ENCODE measurements around the gene TMEM273. TPM values are rescaled to one million over a fixed set of nuclear protein-coding genes. Genes with fewer than 3 reads are reported as not detected.
"Not testable (repeated sequence)": the region's sequence is repeated elsewhere in the genome, so short reads cannot be mapped to it uniquely, and the experiment has no call there.

The TMEM273 gene
- total RNA-seq, 2 donors from 2014 or later = 4.3 to 9.3 TPM

DNA sequence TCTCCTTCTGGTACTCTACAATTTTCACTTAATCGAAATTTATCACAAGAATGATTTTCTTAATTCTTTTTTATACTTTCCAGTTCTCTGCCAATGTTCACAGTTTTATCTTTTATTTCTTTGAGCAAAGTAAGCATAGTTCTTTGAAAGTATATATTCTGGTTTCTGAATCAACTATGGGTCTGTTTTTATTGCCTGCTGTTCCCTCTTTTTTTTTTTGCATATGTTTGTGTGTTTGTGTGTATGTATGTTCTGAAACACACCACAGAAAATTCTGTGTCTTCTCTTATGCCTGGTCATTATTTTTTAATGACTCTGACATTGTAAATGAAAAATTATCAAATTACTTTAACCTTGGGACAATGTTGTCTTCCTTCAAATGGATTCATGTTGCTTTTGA lies 15.9 kb upstream of the TMEM273 start:
- TF ChIP-seq, protein P1, sequence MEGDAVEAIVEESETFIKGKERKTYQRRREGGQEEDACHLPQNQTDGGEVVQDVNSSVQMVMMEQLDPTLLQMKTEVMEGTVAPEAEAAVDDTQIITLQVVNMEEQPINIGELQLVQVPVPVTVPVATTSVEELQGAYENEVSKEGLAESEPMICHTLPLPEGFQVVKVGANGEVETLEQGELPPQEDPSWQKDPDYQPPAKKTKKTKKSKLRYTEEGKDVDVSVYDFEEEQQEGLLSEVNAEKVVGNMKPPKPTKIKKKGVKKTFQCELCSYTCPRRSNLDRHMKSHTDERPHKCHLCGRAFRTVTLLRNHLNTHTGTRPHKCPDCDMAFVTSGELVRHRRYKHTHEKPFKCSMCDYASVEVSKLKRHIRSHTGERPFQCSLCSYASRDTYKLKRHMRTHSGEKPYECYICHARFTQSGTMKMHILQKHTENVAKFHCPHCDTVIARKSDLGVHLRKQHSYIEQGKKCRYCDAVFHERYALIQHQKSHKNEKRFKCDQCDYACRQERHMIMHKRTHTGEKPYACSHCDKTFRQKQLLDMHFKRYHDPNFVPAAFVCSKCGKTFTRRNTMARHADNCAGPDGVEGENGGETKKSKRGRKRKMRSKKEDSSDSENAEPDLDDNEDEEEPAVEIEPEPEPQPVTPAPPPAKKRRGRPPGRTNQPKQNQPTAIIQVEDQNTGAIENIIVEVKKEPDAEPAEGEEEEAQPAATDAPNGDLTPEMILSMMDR (IDR thresholded peaks at IDR 0.05) = no peak
- TF ChIP-seq POLR2A (IDR thresholded peaks at IDR 0.05) = no peak
- Histone ChIP-seq H3K4me1 (no peaks in the 10 kb centered on the region), H3K27me3 (no peaks in the 10 kb centered on the region), H3K27ac (no peak overlapping the region), H3K9me3 (no peaks in the 10 kb centered on the region), H3K4me3 (no peak overlapping the region), H3K36me3 (replicated peaks in 1 of 2; ENCODE audit: insufficient read depth in 1 of 2, low read depth in 2 of 2) (no peaks in the 10 kb centered on the region)
- intact Hi-C loops (cut with DNase I) = no loop called here
- WGBS, 2 donors = 37 to 56% methylated on average over 1 of the region's 1 CpG
- no peak for ATAC-seq
- no peak for DNase-seq

DNA sequence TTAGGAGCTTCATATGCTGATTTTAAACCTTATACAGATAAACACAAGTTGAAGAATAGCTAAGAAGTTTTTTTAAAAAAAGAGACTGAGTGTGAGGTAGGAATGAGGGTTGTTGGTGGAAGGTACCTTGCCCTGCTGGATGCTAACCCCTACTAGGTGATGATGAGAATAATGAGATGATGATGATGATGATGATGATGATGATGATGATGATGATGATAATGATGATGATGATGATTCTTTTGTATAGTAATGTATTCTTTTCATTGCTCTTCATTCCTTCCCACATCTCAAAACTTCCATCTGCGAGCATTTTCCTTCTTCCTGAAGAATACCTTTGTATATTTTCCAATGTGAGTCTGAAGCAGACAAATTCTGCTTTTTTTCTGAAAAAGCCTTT lies 14.1 kb upstream of the TMEM273 start:
- Histone ChIP-seq H3K4me1 (no peaks in the 10 kb centered on the region), H3K9me3 (no peaks in the 10 kb centered on the region), H3K27me3 (no peaks in the 10 kb centered on the region), H3K36me3 (replicated peaks in 1 of 2; ENCODE audit: insufficient read depth in 1 of 2, low read depth in 2 of 2) (no peaks in the 10 kb centered on the region), H3K4me3 (no peak overlapping the region), H3K27ac (no peak overlapping the region)
- DNase-seq (no peak), ATAC-seq (no peak)
- WGBS, 2 donors = 85 to 87% methylated on average over 1 of the region's 1 CpG
- intact Hi-C loops (cut with DNase I) = no loop called here
- no peak for TF ChIP-seq POLR2A (IDR thresholded peaks at IDR 0.05)
- TF ChIP-seq, protein P1 (IDR thresholded peaks at IDR 0.05) = no peak

DNA sequence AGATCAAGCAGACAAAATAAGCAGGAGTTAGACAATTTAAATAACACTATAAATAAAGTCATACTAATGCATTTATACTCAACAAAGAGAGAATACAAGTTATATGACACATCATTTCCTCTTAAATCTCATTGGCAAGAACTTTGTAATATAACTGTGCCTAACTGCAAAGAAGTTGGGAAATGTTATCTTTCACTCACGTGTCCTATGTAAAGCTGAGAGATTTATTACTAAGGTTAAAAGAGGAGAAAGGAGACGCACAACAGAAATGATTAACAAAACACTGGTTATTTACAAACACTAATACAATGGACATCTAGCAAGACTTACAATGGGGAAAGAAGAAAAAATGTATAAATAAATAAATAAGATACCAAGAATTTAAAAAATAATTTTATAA lies 12.7 kb upstream of the TMEM273 start:
- H3K27ac ChIP-seq = no peak overlapping the region
- no peaks in the 10 kb centered on the region for H3K9me3 ChIP-seq
- no peaks in the 10 kb centered on the region for H3K27me3 ChIP-seq
- no peaks in the 10 kb centered on the region for H3K4me1 ChIP-seq
- no peaks in the 10 kb centered on the region for H3K36me3 ChIP-seq (replicated peaks in 1 of 2; ENCODE audit: insufficient read depth in 1 of 2, low read depth in 2 of 2)
- 26 to 33% methylated on average over 2 of the region's 2 CpGs for WGBS, 2 donors
- TF ChIP-seq POLR2A (IDR thresholded peaks at IDR 0.05) = no peak
- TF ChIP-seq, protein P1 (IDR thresholded peaks at IDR 0.05) = no peak
- DNase-seq = no peak
- ATAC-seq = no peak
- H3K4me3 ChIP-seq = no peak overlapping the region
- intact Hi-C loops (cut with DNase I) = no loop called here

DNA sequence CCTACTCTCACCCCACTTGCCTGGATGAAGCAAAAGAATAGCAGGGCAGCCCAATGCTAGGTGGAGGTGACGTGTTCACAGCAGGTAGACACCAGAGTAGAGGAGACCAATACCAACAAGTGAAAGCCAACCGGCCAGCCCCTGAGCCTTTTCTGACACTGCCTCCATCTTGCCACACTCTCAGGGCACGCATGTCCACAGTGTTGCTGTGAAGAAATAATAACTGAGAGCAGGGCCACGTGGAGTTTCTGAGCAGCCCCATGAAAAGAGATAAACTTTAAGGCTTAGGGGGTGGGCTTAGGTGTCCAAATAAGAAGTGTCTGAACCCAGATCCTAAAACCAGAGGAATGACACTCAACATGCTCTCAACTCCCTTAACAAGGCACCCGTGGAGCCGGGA lies 9.0 kb upstream of the TMEM273 start:
- ATAC-seq = no peak
- no peaks in the 10 kb centered on the region for H3K4me1 ChIP-seq
- no peak for DNase-seq
- TF ChIP-seq, protein P1 (IDR thresholded peaks at IDR 0.05) = no peak
- no peak for TF ChIP-seq POLR2A (IDR thresholded peaks at IDR 0.05)
- no peaks in the 10 kb centered on the region for H3K36me3 ChIP-seq (replicated peaks in 1 of 2; ENCODE audit: insufficient read depth in 1 of 2, low read depth in 2 of 2)
- no peak overlapping the region for H3K27ac ChIP-seq
- intact Hi-C loops (cut with DNase I) = no loop called here
- no peaks in the 10 kb centered on the region for H3K9me3 ChIP-seq
- H3K27me3 ChIP-seq = no peaks in the 10 kb centered on the region
- WGBS, 2 donors = 80 to 86% methylated on average over 6 of the region's 6 CpGs
- no peak overlapping the region for H3K4me3 ChIP-seq

DNA sequence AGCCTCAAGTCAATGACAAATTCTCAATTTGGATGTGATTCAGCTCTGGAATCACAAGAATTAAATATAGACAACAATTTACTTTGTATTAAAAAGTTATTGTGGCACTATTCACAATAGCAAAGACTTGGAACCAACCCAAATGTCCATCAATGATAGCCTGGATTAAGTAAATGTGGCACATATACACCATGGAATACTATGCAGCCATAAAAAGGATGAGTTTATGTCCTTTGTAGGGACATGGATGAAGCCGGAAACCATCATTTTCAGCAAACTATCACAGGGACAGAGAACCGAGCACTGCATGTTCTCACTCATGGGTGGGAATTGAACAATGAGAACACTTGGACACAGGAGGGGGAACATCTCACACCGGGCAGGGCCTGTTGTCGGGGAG lies 7.7 kb upstream of the TMEM273 start:
- H3K9me3 ChIP-seq; H3K27ac ChIP-seq; ATAC-seq; H3K36me3 ChIP-seq (replicated peaks in 1 of 2; ENCODE audit: insufficient read depth in 1 of 2, low read depth in 2 of 2); DNase-seq; H3K4me1 ChIP-seq; H3K27me3 ChIP-seq; intact Hi-C loops (cut with DNase I); H3K4me3 ChIP-seq: not testable (repeated sequence)
- 91 to 92% methylated on average over 4 of the region's 4 CpGs for WGBS, 2 donors
